ENCODE data around the gene RPP40.
"Not testable (repeated sequence)": the region's sequence is repeated elsewhere in the genome, so short reads cannot be mapped to it uniquely, and the experiment has no call there.

RPP40 gene

GRCh38 chr6:5034328-5034727 lies 30.5 kb upstream of the RPP40 start:
- H3K27me3 ChIP-seq (ENCODE audit: control insufficient read depth, insufficient read depth, low read length): no peaks in the 10 kb centered on the region
- no peak overlapping the region for H3K27ac ChIP-seq (ENCODE audit: low read depth, low read length)
- H3K4me3 ChIP-seq (ENCODE audit: low read depth, low read length): no peak overlapping the region
- no peaks in the 10 kb centered on the region for H3K36me3 ChIP-seq (ENCODE audit: control insufficient read depth, insufficient read depth, low read length)
- peaks cover 26% of the 10 kb centered on the region for H3K4me1 ChIP-seq (ENCODE audit: control insufficient read depth, insufficient read depth, low read length)
- no peaks in the 10 kb centered on the region for H3K9me3 ChIP-seq (ENCODE audit: control insufficient read depth, insufficient read depth, low read depth, low read length)
- H3K9ac ChIP-seq (ENCODE audit: low read length): no peak overlapping the region

DNA sequence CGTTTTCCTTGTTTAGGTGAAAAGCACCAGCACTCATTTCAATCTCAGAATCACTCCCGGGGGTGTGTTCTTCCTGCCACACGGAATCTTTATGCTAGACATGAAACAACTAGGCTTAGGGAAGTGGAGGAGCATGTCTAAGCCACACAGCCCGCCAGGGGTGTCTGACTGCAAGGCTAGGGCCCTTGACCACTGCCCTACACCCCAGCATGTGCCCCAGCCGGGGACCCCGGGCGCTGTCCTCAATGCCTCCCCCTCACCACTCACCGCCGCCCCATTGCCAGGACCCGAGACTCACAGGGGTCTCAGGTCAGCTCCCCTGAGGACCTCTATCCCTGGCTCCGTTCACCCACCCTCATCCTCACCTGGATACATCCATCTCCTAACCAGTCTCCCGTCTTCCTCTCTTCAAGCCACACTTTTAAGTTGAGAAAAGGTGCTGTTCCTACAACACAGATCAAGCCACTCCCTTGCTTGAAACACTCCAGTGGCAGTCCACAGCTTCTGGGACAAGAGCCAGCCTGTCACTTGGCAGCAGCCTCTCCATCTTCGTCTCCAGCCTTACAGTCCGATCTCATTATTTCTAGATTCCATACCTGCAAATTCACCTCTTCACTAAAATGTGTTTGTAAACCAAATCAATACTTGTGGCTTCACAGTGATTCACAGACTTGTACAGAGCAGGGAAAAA lies 29.5 kb upstream of the RPP40 start:
- not testable (repeated sequence) for H3K9me3 ChIP-seq (ENCODE audit: control insufficient read depth, insufficient read depth, low read depth, low read length); H3K36me3 ChIP-seq (ENCODE audit: control insufficient read depth, insufficient read depth, low read length); H3K4me3 ChIP-seq (ENCODE audit: low read depth, low read length); H3K27me3 ChIP-seq (ENCODE audit: control insufficient read depth, insufficient read depth, low read length); H3K9ac ChIP-seq (ENCODE audit: low read length); H3K27ac ChIP-seq (ENCODE audit: low read depth, low read length)
- peaks cover 26% of the 10 kb centered on the region for H3K4me1 ChIP-seq (ENCODE audit: control insufficient read depth, insufficient read depth, low read length)

DNA sequence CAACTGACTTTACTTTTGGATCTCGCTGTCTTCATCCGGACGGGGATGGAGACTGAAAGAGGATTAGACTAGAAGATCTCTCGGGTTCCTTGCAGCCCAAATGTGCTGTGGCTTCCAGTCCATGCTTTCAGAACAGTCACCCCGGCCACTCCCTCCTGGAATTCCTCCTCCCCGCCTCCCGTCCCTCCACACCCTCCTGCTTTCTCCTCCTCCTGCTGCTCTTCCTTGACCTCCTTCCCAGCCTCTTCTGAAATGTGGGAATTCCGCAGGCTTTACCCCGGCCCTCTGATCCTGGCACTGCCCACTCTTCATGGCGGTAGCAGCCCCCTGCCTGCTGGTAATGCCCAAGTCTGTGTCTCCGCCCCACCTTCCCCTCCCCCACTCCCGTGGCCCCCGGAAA lies 28.9 kb upstream of the RPP40 start:
- H3K9me3 ChIP-seq (ENCODE audit: control insufficient read depth, insufficient read depth, low read depth, low read length); H3K27me3 ChIP-seq (ENCODE audit: control insufficient read depth, insufficient read depth, low read length); H3K27ac ChIP-seq (ENCODE audit: low read depth, low read length); H3K36me3 ChIP-seq (ENCODE audit: control insufficient read depth, insufficient read depth, low read length); H3K9ac ChIP-seq (ENCODE audit: low read length): not testable (repeated sequence)
- H3K4me1 ChIP-seq (ENCODE audit: control insufficient read depth, insufficient read depth, low read length): peaks cover 26% of the 10 kb centered on the region
- peak overlapping the region; percentile 33; the same call in 1 of the 2 replicates for H3K4me3 ChIP-seq (ENCODE audit: low read depth, low read length)

- Histone ChIP-seq H3K4me1 (ENCODE audit: control insufficient read depth, insufficient read depth, low read length) (peaks cover 20% of the 10 kb centered on the region), H3K27me3 (ENCODE audit: control insufficient read depth, insufficient read depth, low read length) (no peaks in the 10 kb centered on the region), H3K36me3 (ENCODE audit: control insufficient read depth, insufficient read depth, low read length) (no peaks in the 10 kb centered on the region), H3K27ac (ENCODE audit: low read depth, low read length) (no peak overlapping the region), H3K9ac (ENCODE audit: low read length) (no peak overlapping the region), H3K9me3 (ENCODE audit: control insufficient read depth, insufficient read depth, low read depth, low read length) (no peaks in the 10 kb centered on the region), H3K4me3 (ENCODE audit: low read depth, low read length) (no peak overlapping the region)
Measured at GRCh38 chr6:5031150-5031549, 27.3 kb upstream of the RPP40 start.

DNA sequence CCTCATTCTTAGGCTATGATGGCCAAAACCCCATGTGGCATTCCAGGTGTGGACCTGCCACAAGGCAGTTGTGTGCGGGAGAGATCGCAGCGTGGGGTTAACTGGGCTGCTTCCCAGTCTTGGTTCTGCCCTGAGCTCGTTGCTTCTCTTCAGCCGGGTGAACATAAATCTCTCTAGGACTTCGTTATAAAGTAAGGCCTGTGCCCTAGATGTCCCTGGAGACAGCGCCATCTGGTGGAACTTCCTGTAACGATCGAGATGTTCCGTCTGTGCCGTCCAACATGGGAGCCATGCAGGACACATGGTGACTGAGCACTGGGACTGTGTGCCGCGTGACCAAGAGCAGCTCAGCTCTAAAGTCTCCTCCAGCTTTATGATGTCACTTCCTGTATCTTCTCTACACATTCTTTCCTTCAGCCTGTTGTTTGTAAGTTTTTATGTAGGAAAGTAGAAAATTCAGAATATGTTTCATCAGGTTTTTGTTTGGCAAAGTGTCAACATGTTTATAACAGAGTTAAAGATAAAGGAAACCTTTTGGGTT lies 26.8 kb upstream of the RPP40 start:
- Histone ChIP-seq H3K36me3 (ENCODE audit: control insufficient read depth, insufficient read depth, low read length) (no peaks in the 10 kb centered on the region), H3K9ac (ENCODE audit: low read length) (no peak overlapping the region), H3K9me3 (ENCODE audit: control insufficient read depth, insufficient read depth, low read depth, low read length) (no peaks in the 10 kb centered on the region), H3K27me3 (ENCODE audit: control insufficient read depth, insufficient read depth, low read length) (0 out of 2 replicates have a peak, but pooled peaks cover under 1% of the 10 kb centered on the region), H3K27ac (ENCODE audit: low read depth, low read length) (no peak overlapping the region), H3K4me3 (ENCODE audit: low read depth, low read length) (no peak overlapping the region), H3K4me1 (ENCODE audit: control insufficient read depth, insufficient read depth, low read length) (peaks cover 21% of the 10 kb centered on the region)

DNA sequence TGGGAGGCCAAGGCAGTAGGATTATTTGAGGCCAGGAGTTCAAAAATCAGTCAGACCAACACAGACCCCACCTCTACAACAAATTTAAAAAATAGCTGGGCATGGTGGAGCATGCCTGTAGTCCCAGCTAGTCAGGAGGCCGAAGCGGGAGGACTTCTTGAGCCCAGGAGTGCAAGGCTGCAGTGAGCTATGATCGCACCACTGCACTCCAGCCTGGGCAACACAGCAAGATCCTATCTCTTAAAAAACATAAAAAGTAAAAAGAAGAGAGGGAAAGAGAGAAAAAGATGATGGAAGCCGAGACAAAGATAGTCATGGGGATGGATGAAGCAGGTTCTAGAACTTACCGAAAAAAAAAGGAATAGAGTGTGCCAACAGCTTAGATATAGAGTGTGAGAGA lies 25.8 kb upstream of the RPP40 start:
- H3K4me3 ChIP-seq (ENCODE audit: low read depth, low read length): no peak overlapping the region
- no peak overlapping the region for H3K27ac ChIP-seq (ENCODE audit: low read depth, low read length)
- H3K9me3 ChIP-seq (ENCODE audit: control insufficient read depth, insufficient read depth, low read depth, low read length): no peaks in the 10 kb centered on the region
- no peaks in the 10 kb centered on the region for H3K36me3 ChIP-seq (ENCODE audit: control insufficient read depth, insufficient read depth, low read length)
- peaks cover 19% of the 10 kb centered on the region for H3K4me1 ChIP-seq (ENCODE audit: control insufficient read depth, insufficient read depth, low read length)
- peaks cover 6% of the 10 kb centered on the region; the same call in 1 of the 2 replicates for H3K27me3 ChIP-seq (ENCODE audit: control insufficient read depth, insufficient read depth, low read length)
- no peak overlapping the region for H3K9ac ChIP-seq (ENCODE audit: low read length)

DNA sequence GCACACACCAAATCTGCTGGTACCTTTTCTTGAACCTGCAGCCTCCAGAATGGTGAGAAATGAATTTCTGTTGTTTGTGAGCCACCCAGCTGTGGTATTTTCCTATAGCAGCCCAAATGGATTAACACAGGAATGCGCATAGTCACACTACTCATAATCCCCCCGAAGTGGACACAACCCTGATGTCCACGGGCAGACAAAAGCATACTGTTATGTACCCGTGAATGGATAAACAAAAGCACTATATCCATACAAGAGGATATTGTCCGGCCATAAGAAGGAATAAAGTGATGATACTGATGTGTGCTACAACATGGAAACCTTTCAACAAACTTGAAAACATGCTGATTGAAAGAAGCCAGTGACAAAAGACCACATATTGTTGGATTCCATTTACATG lies 25.1 kb upstream of the RPP40 start:
- H3K36me3 ChIP-seq (ENCODE audit: control insufficient read depth, insufficient read depth, low read length): no peaks in the 10 kb centered on the region
- H3K9me3 ChIP-seq (ENCODE audit: control insufficient read depth, insufficient read depth, low read depth, low read length): no peaks in the 10 kb centered on the region
- H3K4me1 ChIP-seq (ENCODE audit: control insufficient read depth, insufficient read depth, low read length): peaks cover 16% of the 10 kb centered on the region
- H3K27ac ChIP-seq (ENCODE audit: low read depth, low read length): no peak overlapping the region
- no peak overlapping the region for H3K4me3 ChIP-seq (ENCODE audit: low read depth, low read length)
- H3K9ac ChIP-seq (ENCODE audit: low read length): no peak overlapping the region
- peaks cover 6% of the 10 kb centered on the region; the same call in 1 of the 2 replicates for H3K27me3 ChIP-seq (ENCODE audit: control insufficient read depth, insufficient read depth, low read length)

GRCh38 chr6:5028301-5028700 lies 24.5 kb upstream of the RPP40 start:
- Histone ChIP-seq H3K27ac (ENCODE audit: low read depth, low read length) (no peak overlapping the region), H3K4me3 (ENCODE audit: low read depth, low read length) (no peak overlapping the region), H3K36me3 (ENCODE audit: control insufficient read depth, insufficient read depth, low read length) (no peaks in the 10 kb centered on the region), H3K4me1 (ENCODE audit: control insufficient read depth, insufficient read depth, low read length) (peaks cover 16% of the 10 kb centered on the region), H3K9me3 (ENCODE audit: control insufficient read depth, insufficient read depth, low read depth, low read length) (no peaks in the 10 kb centered on the region), H3K9ac (ENCODE audit: low read length) (no peak overlapping the region), H3K27me3 (ENCODE audit: control insufficient read depth, insufficient read depth, low read length) (peaks cover 6% of the 10 kb centered on the region; the same call in 1 of the 2 replicates)

- Histone ChIP-seq H3K9ac (ENCODE audit: low read length) (peak overlapping the region; percentile 68), H3K9me3 (ENCODE audit: control insufficient read depth, insufficient read depth, low read depth, low read length) (no peaks in the 10 kb centered on the region), H3K36me3 (ENCODE audit: control insufficient read depth, insufficient read depth, low read length) (no peaks in the 10 kb centered on the region), H3K4me1 (ENCODE audit: control insufficient read depth, insufficient read depth, low read length) (peaks cover 11% of the 10 kb centered on the region; the same call in 1 of the 2 replicates), H3K27me3 (ENCODE audit: control insufficient read depth, insufficient read depth, low read length) (peaks cover 6% of the 10 kb centered on the region; the same call in 1 of the 2 replicates), H3K4me3 (ENCODE audit: low read depth, low read length) (peak overlapping the region; percentile 75), H3K27ac (ENCODE audit: low read depth, low read length) (peak overlapping the region; percentile 63; the same call in 1 of the 2 replicates)
Measured at GRCh38 chr6:5025911-5026819, 22.3 kb upstream of the RPP40 start.

- H3K4me3 ChIP-seq (ENCODE audit: low read depth, low read length): no peak overlapping the region
Measured at GRCh38 chr6:5023923-5024322, 20.1 kb upstream of the RPP40 start.

DNA sequence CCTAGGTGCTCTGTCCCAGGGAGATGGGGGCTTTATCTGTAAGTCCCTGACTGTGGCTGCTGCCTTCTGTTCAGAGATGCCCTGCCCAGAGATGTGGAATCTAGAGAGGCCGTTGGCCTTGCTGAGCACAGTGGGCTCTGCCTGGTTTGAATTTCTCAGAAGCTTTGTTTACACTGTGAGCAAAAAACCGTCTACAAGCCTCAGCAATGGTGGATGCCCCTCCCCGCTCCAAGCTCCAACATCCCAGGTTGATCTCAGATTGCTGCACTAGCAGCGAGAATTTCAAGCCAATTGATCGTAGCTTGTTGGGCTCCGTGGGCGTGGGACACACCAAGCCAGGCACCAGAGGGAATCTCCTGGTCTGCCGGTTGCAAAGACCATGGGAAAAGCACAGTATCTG lies 16.3 kb upstream of the RPP40 start:
- no peak overlapping the region for H3K9ac ChIP-seq (ENCODE audit: low read length)
- H3K36me3 ChIP-seq (ENCODE audit: control insufficient read depth, insufficient read depth, low read length): no peaks in the 10 kb centered on the region
- H3K9me3 ChIP-seq (ENCODE audit: control insufficient read depth, insufficient read depth, low read depth, low read length): no peaks in the 10 kb centered on the region
- no peak overlapping the region for H3K4me3 ChIP-seq (ENCODE audit: low read depth, low read length)
- no peak overlapping the region for H3K27ac ChIP-seq (ENCODE audit: low read depth, low read length)
- peaks cover 3% of the 10 kb centered on the region; the same call in 1 of the 2 replicates for H3K4me1 ChIP-seq (ENCODE audit: control insufficient read depth, insufficient read depth, low read length)
- H3K27me3 ChIP-seq (ENCODE audit: control insufficient read depth, insufficient read depth, low read length): peaks cover 3% of the 10 kb centered on the region; the same call in 1 of the 2 replicates

More at GRCh38 chr6:5023923-5024322, 20.1 kb upstream of the RPP40 start:
- H3K4me1 ChIP-seq (ENCODE audit: control insufficient read depth, insufficient read depth, low read length): peaks cover 10% of the 10 kb centered on the region; the same call in 1 of the 2 replicates
- no peak overlapping the region for H3K27ac ChIP-seq (ENCODE audit: low read depth, low read length)
- no peaks in the 10 kb centered on the region for H3K9me3 ChIP-seq (ENCODE audit: control insufficient read depth, insufficient read depth, low read depth, low read length)
- H3K27me3 ChIP-seq (ENCODE audit: control insufficient read depth, insufficient read depth, low read length): peaks cover 6% of the 10 kb centered on the region; the same call in 1 of the 2 replicates
- no peaks in the 10 kb centered on the region for H3K36me3 ChIP-seq (ENCODE audit: control insufficient read depth, insufficient read depth, low read length)
- H3K9ac ChIP-seq (ENCODE audit: low read length): no peak overlapping the region

Data from HUES6 (cell line).